Measurements from ENCODE around the gene AURKB.
A peak's percentile ranks its signal among the peaks of the same experiment; 100 is the strongest.

Gene AURKB

DNA sequence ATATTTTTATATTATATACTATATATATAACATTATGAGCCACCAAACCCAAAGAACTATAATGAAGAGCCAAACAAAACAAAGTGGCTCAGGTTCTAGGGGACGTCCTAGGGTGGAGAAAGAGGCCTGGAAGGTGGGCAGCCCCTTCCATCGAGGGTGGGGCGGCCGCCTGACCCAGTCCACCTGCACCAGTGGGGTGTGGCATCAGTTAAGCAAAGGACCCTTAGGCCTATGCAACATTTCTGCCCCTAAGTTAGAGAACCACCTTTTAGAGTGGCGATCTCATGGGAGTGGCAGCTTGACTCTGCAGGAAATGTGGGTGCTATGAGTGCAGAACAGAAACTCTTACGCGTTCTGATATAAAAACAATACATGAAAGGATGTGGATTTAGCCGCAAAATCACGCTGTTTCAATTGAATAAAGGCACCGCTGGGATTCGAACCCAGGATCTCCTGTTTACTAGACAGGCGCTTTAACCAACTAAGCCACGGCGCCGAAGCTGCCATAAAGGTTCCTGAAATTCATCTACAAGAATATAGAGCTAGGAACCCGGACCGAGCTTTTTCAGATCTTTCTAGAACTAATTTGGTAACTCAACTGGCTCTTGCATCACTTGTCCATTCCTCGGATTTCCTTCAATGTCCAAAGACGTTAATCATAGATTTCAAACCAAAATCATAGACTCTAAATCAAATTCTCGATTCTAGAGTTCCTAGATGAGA is 15.6 kb upstream of the AURKB start:
- H3K9me2 ChIP-seq (replicated peaks; ENCODE audit: low read depth, low read length) = no peaks in the 10 kb centered on the region
- no peak overlapping the region for H2AFZ ChIP-seq (ENCODE audit: low read length)
- peaks cover 8% of the 10 kb centered on the region for H3K4me1 ChIP-seq (ENCODE audit: insufficient read depth, low read length, poor library complexity, severe bottlenecking)
- no peaks in the 10 kb centered on the region for H3K27me3 ChIP-seq (ENCODE audit: insufficient read depth, low read length, poor library complexity, severe bottlenecking)
- no peaks in the 10 kb centered on the region for H4K20me1 ChIP-seq (ENCODE audit: insufficient read depth, low read length, poor library complexity, severe bottlenecking)
- H3K9me3 ChIP-seq (ENCODE audit: insufficient read depth, low read depth, low read length) = no peaks in the 10 kb centered on the region
- H3K4me3 ChIP-seq (ENCODE audit: low read length, poor library complexity, severe bottlenecking) = no peak overlapping the region
- TF ChIP-seq, protein P1, sequence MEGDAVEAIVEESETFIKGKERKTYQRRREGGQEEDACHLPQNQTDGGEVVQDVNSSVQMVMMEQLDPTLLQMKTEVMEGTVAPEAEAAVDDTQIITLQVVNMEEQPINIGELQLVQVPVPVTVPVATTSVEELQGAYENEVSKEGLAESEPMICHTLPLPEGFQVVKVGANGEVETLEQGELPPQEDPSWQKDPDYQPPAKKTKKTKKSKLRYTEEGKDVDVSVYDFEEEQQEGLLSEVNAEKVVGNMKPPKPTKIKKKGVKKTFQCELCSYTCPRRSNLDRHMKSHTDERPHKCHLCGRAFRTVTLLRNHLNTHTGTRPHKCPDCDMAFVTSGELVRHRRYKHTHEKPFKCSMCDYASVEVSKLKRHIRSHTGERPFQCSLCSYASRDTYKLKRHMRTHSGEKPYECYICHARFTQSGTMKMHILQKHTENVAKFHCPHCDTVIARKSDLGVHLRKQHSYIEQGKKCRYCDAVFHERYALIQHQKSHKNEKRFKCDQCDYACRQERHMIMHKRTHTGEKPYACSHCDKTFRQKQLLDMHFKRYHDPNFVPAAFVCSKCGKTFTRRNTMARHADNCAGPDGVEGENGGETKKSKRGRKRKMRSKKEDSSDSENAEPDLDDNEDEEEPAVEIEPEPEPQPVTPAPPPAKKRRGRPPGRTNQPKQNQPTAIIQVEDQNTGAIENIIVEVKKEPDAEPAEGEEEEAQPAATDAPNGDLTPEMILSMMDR (conservative IDR thresholded peaks at IDR 0.05; ENCODE audit: low read length) = no peak
- no peak for TF ChIP-seq EZH2phosphoT487 (IDR thresholded peaks at IDR 0.05; ENCODE audit: borderline replicate concordance)
- no peak overlapping the region for H3K9ac ChIP-seq (ENCODE audit: low read depth, low read length, poor library complexity, severe bottlenecking)
- no peak overlapping the region for H3K4me2 ChIP-seq (ENCODE audit: low read depth, low read length, poor library complexity, severe bottlenecking)
- H3K36me3 ChIP-seq (ENCODE audit: insufficient read depth, low read length) = peaks cover 39% of the 10 kb centered on the region; the same call in 1 of the 2 replicates
- peaks cover 14% of the 10 kb centered on the region for H3F3A ChIP-seq (ENCODE audit: low read depth)
- no peaks in the 10 kb centered on the region for H3K79me2 ChIP-seq (ENCODE audit: insufficient read depth, low read length)

DNA sequence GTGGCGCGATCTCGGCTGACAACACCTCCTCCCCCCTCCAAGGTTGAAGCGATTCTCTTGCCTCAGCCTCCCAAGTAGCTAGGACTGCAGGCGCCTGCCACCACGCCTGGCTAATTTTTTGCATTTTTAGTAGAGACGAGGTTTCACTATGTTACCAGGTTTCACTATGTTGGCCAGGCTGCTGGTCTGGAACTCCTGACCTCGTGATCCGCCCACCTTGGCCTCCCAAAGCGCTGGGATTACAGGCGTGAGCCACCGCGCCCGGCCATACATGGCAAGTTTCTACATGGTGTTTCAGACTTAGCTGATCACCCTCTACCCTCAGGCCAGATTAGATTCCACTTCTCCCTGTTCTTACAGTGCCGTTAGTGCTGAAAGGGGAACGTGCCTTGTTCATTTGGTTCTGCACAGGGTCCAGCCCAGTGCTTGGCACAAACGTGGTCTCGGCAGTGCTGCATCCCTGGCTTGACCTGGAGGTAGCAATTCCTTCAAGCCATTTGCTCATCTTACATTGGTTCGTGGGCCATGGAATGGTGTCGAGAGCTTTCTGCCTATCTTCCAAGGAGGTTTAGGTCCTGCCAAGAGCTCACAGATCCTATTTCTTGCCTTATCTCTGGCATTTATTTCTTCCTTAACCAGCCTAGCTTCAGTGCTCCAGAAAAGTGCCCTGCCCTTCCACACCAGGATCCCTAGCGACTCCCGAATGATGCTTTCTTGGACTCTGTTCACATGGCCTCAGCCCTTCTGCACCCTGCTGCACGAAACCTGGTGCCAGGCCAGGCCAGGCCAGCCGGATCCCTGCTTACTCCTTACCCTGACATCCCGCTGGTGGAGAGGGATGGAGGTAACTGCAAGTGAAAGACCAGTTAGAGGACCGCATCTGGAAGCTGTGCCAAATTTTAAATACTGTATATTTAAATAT is 14.8 kb upstream of the AURKB start:
- Histone ChIP-seq H3K4me2 (ENCODE audit: low read depth, low read length, poor library complexity, severe bottlenecking) (no peak overlapping the region), H2AFZ (ENCODE audit: low read length) (no peak overlapping the region), H3F3A (ENCODE audit: low read depth) (peaks cover 16% of the 10 kb centered on the region), H3K4me3 (ENCODE audit: low read length, poor library complexity, severe bottlenecking) (no peak overlapping the region), H3K9me3 (ENCODE audit: insufficient read depth, low read depth, low read length) (no peaks in the 10 kb centered on the region), H3K4me1 (ENCODE audit: insufficient read depth, low read length, poor library complexity, severe bottlenecking) (peaks cover 8% of the 10 kb centered on the region), H3K36me3 (ENCODE audit: insufficient read depth, low read length) (peaks cover 31% of the 10 kb centered on the region; the same call in 1 of the 2 replicates), H4K20me1 (ENCODE audit: insufficient read depth, low read length, poor library complexity, severe bottlenecking) (no peaks in the 10 kb centered on the region), H3K27me3 (ENCODE audit: insufficient read depth, low read length, poor library complexity, severe bottlenecking) (no peaks in the 10 kb centered on the region), H3K9me2 (replicated peaks; ENCODE audit: low read depth, low read length) (no peaks in the 10 kb centered on the region), H3K79me2 (ENCODE audit: insufficient read depth, low read length) (no peaks in the 10 kb centered on the region), H3K9ac (ENCODE audit: low read depth, low read length, poor library complexity, severe bottlenecking) (no peak overlapping the region)
- TF ChIP-seq EZH2phosphoT487 (IDR thresholded peaks at IDR 0.05; ENCODE audit: borderline replicate concordance) = no peak
- TF ChIP-seq, protein P1 (conservative IDR thresholded peaks at IDR 0.05; ENCODE audit: low read length) = no peak

DNA sequence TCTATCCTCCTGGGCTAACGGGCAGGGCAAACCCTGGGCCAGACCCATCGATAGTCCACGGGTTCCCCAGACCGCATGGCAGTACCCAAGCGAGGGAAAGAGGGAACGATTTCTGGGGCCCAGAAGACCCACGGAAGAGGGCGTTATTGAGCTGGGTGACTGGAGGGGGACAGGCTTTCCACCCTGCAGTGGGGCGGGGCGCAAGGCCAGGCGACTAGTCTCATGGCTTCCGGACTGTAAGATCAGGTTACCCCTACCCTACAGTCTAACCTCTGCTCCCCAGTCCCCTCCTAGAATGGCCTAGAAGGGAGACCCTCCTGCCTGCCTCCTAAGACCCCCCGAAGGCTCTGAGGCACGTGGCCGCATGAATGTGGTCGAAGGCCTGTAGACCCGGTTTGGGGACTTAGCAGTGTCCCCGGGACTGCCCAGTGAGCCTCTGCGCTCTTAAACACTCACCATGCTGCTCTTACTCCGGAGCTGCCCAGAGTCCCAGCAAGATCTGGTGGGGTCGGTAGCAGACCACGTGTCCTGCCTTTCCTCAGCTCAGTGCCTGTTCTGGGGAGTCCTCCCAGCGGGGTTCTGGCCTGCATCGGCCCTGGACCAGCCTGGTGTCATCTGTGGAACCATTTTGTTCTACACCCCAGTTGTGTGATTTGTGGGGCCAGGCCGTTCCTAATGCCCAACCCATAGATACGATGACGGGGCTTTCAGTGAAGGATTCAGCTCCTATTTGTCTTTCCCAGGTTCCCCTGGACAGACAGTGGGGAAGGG is 13.2 kb upstream of the AURKB start:
- H3F3A ChIP-seq (ENCODE audit: low read depth) = peaks cover 16% of the 10 kb centered on the region

More for the DNA sequence above, 13.2 kb upstream of the AURKB start:
- no peaks in the 10 kb centered on the region for H3K27me3 ChIP-seq (ENCODE audit: insufficient read depth, low read length, poor library complexity, severe bottlenecking)
- no peaks in the 10 kb centered on the region for H3K79me2 ChIP-seq (ENCODE audit: insufficient read depth, low read length)
- H3K4me2 ChIP-seq (ENCODE audit: low read depth, low read length, poor library complexity, severe bottlenecking) = peak overlapping the region; percentile 89
- H2AFZ ChIP-seq (ENCODE audit: low read length) = peak overlapping the region; percentile 92
- H3K9me2 ChIP-seq (replicated peaks; ENCODE audit: low read depth, low read length) = no peaks in the 10 kb centered on the region
- H3K9ac ChIP-seq (ENCODE audit: low read depth, low read length, poor library complexity, severe bottlenecking) = peak overlapping the region; percentile 98
- H3K4me3 ChIP-seq (ENCODE audit: low read length, poor library complexity, severe bottlenecking) = peak overlapping the region; percentile 87
- TF ChIP-seq, protein P1 (conservative IDR thresholded peaks at IDR 0.05; ENCODE audit: low read length) = peak; percentile 54
- no peak for TF ChIP-seq EZH2phosphoT487 (IDR thresholded peaks at IDR 0.05; ENCODE audit: borderline replicate concordance)
- H3K9me3 ChIP-seq (ENCODE audit: insufficient read depth, low read depth, low read length) = no peaks in the 10 kb centered on the region
- H3K36me3 ChIP-seq (ENCODE audit: insufficient read depth, low read length) = peaks cover 15% of the 10 kb centered on the region; the same call in 1 of the 2 replicates
- H3K4me1 ChIP-seq (ENCODE audit: insufficient read depth, low read length, poor library complexity, severe bottlenecking) = peaks cover 8% of the 10 kb centered on the region
- H4K20me1 ChIP-seq (ENCODE audit: insufficient read depth, low read length, poor library complexity, severe bottlenecking) = no peaks in the 10 kb centered on the region
